HepG2 (cell line): Measurements from ENCODE around the gene IL22RA1.

Experiments used
- CEBPB ChIP-seq: IDR thresholded peaks from 2 replicates; pipeline ENCODE4 v1.6.1; 2011; ENCODE audit warnings: low read depth, low read length, improper control_type of control experiment, borderline replicate concordance
- FOXM1 ChIP-seq: sonication (generic); formaldehyde crosslinking; IDR thresholded peaks from 2 replicates; pipeline ENCODE4 v1.5.0; 2020; ENCODE audit warnings: missing genetic modification reagents
- HDAC2 ChIP-seq: sonication (generic); formaldehyde crosslinking; IDR thresholded peaks from 2 replicates; pipeline ENCODE4 v1.4.0; 2020; ENCODE audit warnings: missing genetic modification reagents
- MAX ChIP-seq: IDR thresholded peaks from 2 replicates; pipeline ENCODE4 v1.6.1; 2012; ENCODE audit warnings: inconsistent platforms
- POGK ChIP-seq: sonication (generic); formaldehyde crosslinking; conservative IDR thresholded peaks from 2 replicates; pipeline ENCODE4 v1.8.0; 2022; ENCODE audit warnings: mild to moderate bottlenecking, moderate library complexity, missing genetic modification reagents
- PRDM15 ChIP-seq: sonication (generic); formaldehyde crosslinking; IDR thresholded peaks from 2 replicates; pipeline ENCODE4 v1.4.0; 2020; ENCODE audit warnings: missing genetic modification reagents
- SUZ12 ChIP-seq: fragments of 150-350 bp; IDR thresholded peaks from 2 replicates; pipeline ENCODE4 v1.6.1; 2014; ENCODE audit warnings: low read depth, low read length
- THRA ChIP-seq: sonication (generic); formaldehyde crosslinking; IDR thresholded peaks from 2 replicates; pipeline ENCODE4 v1.4.0; 2020; ENCODE audit warnings: missing genetic modification reagents, borderline replicate concordance
- USF2 ChIP-seq, 2 experiments: sonication (generic) in 1 of 2; formaldehyde crosslinking in 1 of 2; IDR thresholded peaks; 2 replicates each; pipeline versions ENCODE4 v1.5.1 to v1.6.1; 2011 to 2020; ENCODE audit warnings: borderline replicate concordance in 1 of 2, low read depth in 1 of 2, low read length in 1 of 2, mild to moderate bottlenecking in 1 of 2, missing genetic modification reagents in 1 of 2, moderate library complexity in 1 of 2
- ZNF124 ChIP-seq: sonication (generic); formaldehyde crosslinking; IDR thresholded peaks from 2 replicates; pipeline ENCODE4 v1.4.0; 2020; ENCODE audit warnings: missing genetic modification reagents
- ZNF230 ChIP-seq: sonication (generic); formaldehyde crosslinking; IDR thresholded peaks from 2 replicates; pipeline ENCODE4 v1.4.0; 2020; ENCODE audit warnings: mild to moderate bottlenecking, missing genetic modification reagents

- TF ChIP-seq HDAC2 (CRISPR knock-in tag), result peak; percentile 74
- peak; percentile 88 for TF ChIP-seq CEBPB
- TF ChIP-seq ZNF124, result 0 out of 2 replicates have a peak, but pooled peaks have one; percentile 8
- TF ChIP-seq ZNF230 (CRISPR knock-in tag), result no peak; the same call in 1 of the 2 replicates
- TF ChIP-seq MAX, result peak; percentile 66; the same call in 1 of the 2 replicates
- no peak for TF ChIP-seq FOXM1
- TF ChIP-seq THRA (CRISPR knock-in tag), result no peak
- no peak for TF ChIP-seq SUZ12
- no peak for TF ChIP-seq USF2 (IDR thresholded peaks at IDR 0.05; ENCODE audit: low read depth, low read length)
- no peak for TF ChIP-seq USF2 (CRISPR knock-in tag; IDR thresholded peaks at IDR 0.05; ENCODE audit: borderline replicate concordance)
- no peak; the same call in 1 of the 2 replicates for TF ChIP-seq POGK
- no peak for TF ChIP-seq PRDM15 (CRISPR knock-in tag)
These were observed 22.8 kb downstream of the IL22RA1 start for GRCh38 chr1:24119859-24120756.
